Loucy (cell line): ENCODE results near the gene NHLH2.

Experiments used
- H2AFZ ChIP-seq: fragments of 200-600 bp; sonication (generic); 2 replicates; pipeline ENCODE4 v1.6.0; 2016; ENCODE audit warnings: antibody characterized with exemption, mild to moderate bottlenecking, low read length, moderate library complexity
- H3F3A ChIP-seq: fragments of 200-600 bp; 2 replicates; pipeline ENCODE4 v1.6.0; 2016; ENCODE audit warnings: antibody characterized with exemption, low read depth, mild to moderate bottlenecking
- H3K27me3 ChIP-seq: fragments of 200-600 bp; sonication (generic); 2 replicates; pipeline ENCODE4 v1.6.1; 2014; ENCODE audit warnings: low read length, mild to moderate bottlenecking; ENCODE audit not compliant: insufficient read depth, poor library complexity, severe bottlenecking
- H3K36me3 ChIP-seq: fragments of 200-600 bp; sonication (generic); 2 replicates; pipeline ENCODE4 v1.6.1; 2016; ENCODE audit warnings: low read length; ENCODE audit not compliant: insufficient read depth
- H3K4me1 ChIP-seq: fragments of 200-600 bp; sonication (generic); 2 replicates; pipeline ENCODE4 v1.5.1; 2014; ENCODE audit warnings: low read length, mild to moderate bottlenecking; ENCODE audit not compliant: insufficient read depth, poor library complexity, severe bottlenecking
- H3K4me2 ChIP-seq: fragments of 200-600 bp; sonication (generic); 2 replicates; pipeline ENCODE4 v1.6.0; 2014; ENCODE audit warnings: antibody characterized with exemption, low read length, low read depth, mild to moderate bottlenecking; ENCODE audit not compliant: poor library complexity, severe bottlenecking
- H3K4me3 ChIP-seq: fragments of 200-600 bp; sonication (generic); 2 replicates; pipeline ENCODE4 v1.5.1; 2014; ENCODE audit warnings: low read length, mild to moderate bottlenecking, mixed read lengths; ENCODE audit not compliant: poor library complexity, severe bottlenecking
- H3K79me2 ChIP-seq: fragments of 200-600 bp; sonication (generic); 2 replicates; pipeline ENCODE4 v1.6.1; 2014; ENCODE audit warnings: low read length; ENCODE audit not compliant: insufficient read depth
- H3K9ac ChIP-seq: fragments of 200-600 bp; sonication (generic); 2 replicates; pipeline ENCODE4 v1.6.0; 2014; ENCODE audit warnings: mild to moderate bottlenecking, low read depth, low read length, moderate library complexity; ENCODE audit not compliant: poor library complexity, severe bottlenecking
- H3K9me2 ChIP-seq: fragments of 200-600 bp; sonication (generic); replicated peaks from 2 replicates; pipeline ENCODE4 v1.6.1; 2016; ENCODE audit warnings: low read depth, low read length, mixed read lengths
- H3K9me3 ChIP-seq: fragments of 200-600 bp; sonication (generic); 2 replicates; pipeline ENCODE4 v1.6.1; 2014; ENCODE audit warnings: mild to moderate bottlenecking, antibody characterized with exemption, low read length, low read depth; ENCODE audit not compliant: insufficient read depth
- H4K20me1 ChIP-seq: fragments of 200-600 bp; sonication (generic); 2 replicates; pipeline ENCODE4 v1.6.0; 2014; ENCODE audit warnings: antibody characterized with exemption, low read length, mild to moderate bottlenecking; ENCODE audit not compliant: insufficient read depth, poor library complexity, severe bottlenecking
- CTCF ChIP-seq: fragments of 200-600 bp; sonication (generic); conservative IDR thresholded peaks from 2 replicates; pipeline ENCODE4 v1.5.1; 2014; ENCODE audit warnings: mild to moderate bottlenecking, antibody characterized with exemption, low read length
- EZH2phosphoT487 ChIP-seq: fragments of 200-600 bp; IDR thresholded peaks from 2 replicates; pipeline ENCODE4 v1.6.1; 2018; ENCODE audit warnings: antibody characterized with exemption, mild to moderate bottlenecking, moderate library complexity, borderline replicate concordance

The NHLH2 gene

GRCh38 chr1:115839679-115840237 lies 1.2 kb downstream of the NHLH2 start:
- Histone ChIP-seq H3K79me2 (no peaks in the 10 kb centered on the region), H3K4me3 (no peak overlapping the region), H3K27me3 (no peaks in the 10 kb centered on the region), H2AFZ (no peak overlapping the region), H3K9ac (no peak overlapping the region), H3K4me2 (no peak overlapping the region), H3F3A (no peaks in the 10 kb centered on the region), H3K4me1 (no peaks in the 10 kb centered on the region), H3K9me3 (no peaks in the 10 kb centered on the region), H4K20me1 (no peaks in the 10 kb centered on the region), H3K9me2 (no peaks in the 10 kb centered on the region), H3K36me3 (no peaks in the 10 kb centered on the region)
- TF ChIP-seq EZH2phosphoT487: no peak
- no peak for TF ChIP-seq CTCF

- Histone ChIP-seq H3K9ac (no peak overlapping the region), H3K4me3 (no peak overlapping the region), H3K4me1 (no peaks in the 10 kb centered on the region), H4K20me1 (no peaks in the 10 kb centered on the region), H3K79me2 (no peaks in the 10 kb centered on the region), H3F3A (no peaks in the 10 kb centered on the region), H3K9me2 (no peaks in the 10 kb centered on the region), H3K4me2 (no peak overlapping the region), H3K27me3 (no peaks in the 10 kb centered on the region), H2AFZ (no peak overlapping the region), H3K36me3 (no peaks in the 10 kb centered on the region), H3K9me3 (no peaks in the 10 kb centered on the region)
- TF ChIP-seq CTCF (no peak), EZH2phosphoT487 (no peak)
Observed at GRCh38 chr1:115839029-115839678, 1.8 kb downstream of the NHLH2 start.

GRCh38 chr1:115838431-115839028 lies 2.4 kb downstream of the NHLH2 start:
- Histone ChIP-seq H3K4me2 (no peak overlapping the region), H3K9me2 (no peaks in the 10 kb centered on the region), H3K36me3 (no peaks in the 10 kb centered on the region), H3K27me3 (no peaks in the 10 kb centered on the region), H3K4me1 (no peaks in the 10 kb centered on the region), H3K9me3 (no peaks in the 10 kb centered on the region), H3K4me3 (no peak overlapping the region), H3K79me2 (no peaks in the 10 kb centered on the region), H2AFZ (no peak overlapping the region), H3F3A (no peaks in the 10 kb centered on the region), H3K9ac (no peak overlapping the region), H4K20me1 (no peaks in the 10 kb centered on the region)
- TF ChIP-seq CTCF (no peak), EZH2phosphoT487 (no peak)
